NCI-H2227 treated with DMSO at 0.1 percent for 48 hours (cell line): ENCODE results near the gene ADGRE2.
"Not testable (repeated sequence)": the region's sequence is repeated elsewhere in the genome, so short reads cannot be mapped to it uniquely, and the experiment has no call there.

ENCODE experiments used
- DNase-seq: peaks from one replicate; lab custom pipeline; 2025; lab: John Stamatoyannopoulos, UW

The ADGRE2 gene

GRCh38 chr19:14778110-14778845 lies at the start of gene ADGRE2:
ADGRE2 (minus strand) TSS chr19:14778560; CDS start chr19:14776756, 1,804 bp downstream.
- not testable (repeated sequence) for DNase-seq

GRCh38 chr19:14826006-14826405 lies 47.6 kb upstream of the ADGRE2 start:
- no peak for DNase-seq

- DNase-seq, result no peak
Observed at GRCh38 chr19:14821937-14822336, 43.6 kb upstream of the ADGRE2 start.

- no peak for DNase-seq
Observed at GRCh38 chr19:14818588-14818987, 40.2 kb upstream of the ADGRE2 start.

GRCh38 chr19:14817052-14817451 lies 38.7 kb upstream of the ADGRE2 start:
- DNase-seq, result no peak

- no peak for DNase-seq
Observed at GRCh38 chr19:14814982-14815652, 36.8 kb upstream of the ADGRE2 start.

GRCh38 chr19:14809272-14810057 lies 31.1 kb upstream of the ADGRE2 start:
- no peak for DNase-seq

- no peak for DNase-seq
Observed at GRCh38 chr19:14804765-14805164, 26.4 kb upstream of the ADGRE2 start.

- no peak for DNase-seq
Observed at GRCh38 chr19:14798760-14799159, 20.4 kb upstream of the ADGRE2 start.

- no peak for DNase-seq
Observed at GRCh38 chr19:14796021-14796420, 17.7 kb upstream of the ADGRE2 start.

GRCh38 chr19:14795078-14795721 lies 16.8 kb upstream of the ADGRE2 start:
- no peak for DNase-seq

- DNase-seq, result not testable (repeated sequence)
Observed at GRCh38 chr19:14792250-14792649, 13.9 kb upstream of the ADGRE2 start.

- DNase-seq, result no peak
Observed at GRCh38 chr19:14786421-14786851, 8.1 kb upstream of the ADGRE2 start.

- not testable (repeated sequence) for DNase-seq
Observed at GRCh38 chr19:14785102-14785793, 6.9 kb upstream of the ADGRE2 start.

GRCh38 chr19:14784730-14785101 lies 6.4 kb upstream of the ADGRE2 start:
- DNase-seq, result not testable (repeated sequence)

GRCh38 chr19:14783410-14783998 lies 5.1 kb upstream of the ADGRE2 start:
- not testable (repeated sequence) for DNase-seq

- DNase-seq, result no peak
Observed at GRCh38 chr19:14782626-14783409, 4.5 kb upstream of the ADGRE2 start.

GRCh38 chr19:14781713-14782536 lies 3.6 kb upstream of the ADGRE2 start:
- not testable (repeated sequence) for DNase-seq

GRCh38 chr19:14780622-14781225 lies 2.4 kb upstream of the ADGRE2 start:
- not testable (repeated sequence) for DNase-seq
